GM18909 (cell line): ENCODE measurements around the gene MYOT.
"Not testable (repeated sequence)": the region's sequence is repeated elsewhere in the genome, so short reads cannot be mapped to it uniquely, and the experiment has no call there.

Experiments
- ATAC-seq: cut with Tn5 transposase; IDR thresholded peaks from one replicate; pipeline ENCODE4 v1.9.1; 2021; ENCODE audit warnings: mild to moderate bottlenecking; ENCODE audit not compliant: unreplicated experiment, poor library complexity

Gene MYOT

DNA sequence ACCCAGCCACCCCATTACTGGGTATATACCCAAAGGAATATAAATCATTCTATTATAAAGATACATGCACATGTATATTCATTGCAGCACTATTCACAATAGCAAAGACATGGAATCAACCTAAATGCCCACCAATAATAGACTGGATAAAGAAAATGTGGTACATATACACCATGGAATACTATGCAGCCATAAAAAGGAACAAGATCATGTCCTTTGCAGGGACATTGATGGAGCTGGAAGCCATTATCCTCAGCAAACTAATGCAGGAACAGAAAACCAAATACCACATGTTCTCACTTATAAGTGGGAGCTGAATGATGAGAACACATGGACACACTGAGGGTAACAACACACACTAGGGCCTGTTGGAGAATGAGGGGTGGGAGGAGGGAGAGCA, 14.5 kb upstream of the MYOT start:
- ATAC-seq: not testable (repeated sequence)

DNA sequence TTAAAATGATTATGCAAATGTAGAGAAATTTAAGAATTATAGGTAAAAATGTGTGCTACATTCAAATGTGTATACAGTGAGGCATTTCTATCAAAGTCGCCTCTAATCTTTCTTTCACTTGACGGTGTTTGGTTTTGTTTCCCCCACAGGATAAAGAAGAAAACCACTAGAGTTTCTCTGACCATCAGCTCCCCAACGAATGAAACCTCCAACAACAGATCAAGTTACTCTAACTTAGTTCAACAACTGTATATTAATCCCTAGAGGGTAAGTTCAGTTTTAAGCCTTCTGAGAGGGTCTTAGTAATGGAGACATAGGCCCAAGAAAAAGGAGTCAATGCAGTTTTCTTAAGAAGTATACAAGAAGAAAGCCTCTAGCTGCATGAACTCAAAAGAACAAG, 11.5 kb upstream of the MYOT start:
- ATAC-seq: peak; percentile 43

DNA sequence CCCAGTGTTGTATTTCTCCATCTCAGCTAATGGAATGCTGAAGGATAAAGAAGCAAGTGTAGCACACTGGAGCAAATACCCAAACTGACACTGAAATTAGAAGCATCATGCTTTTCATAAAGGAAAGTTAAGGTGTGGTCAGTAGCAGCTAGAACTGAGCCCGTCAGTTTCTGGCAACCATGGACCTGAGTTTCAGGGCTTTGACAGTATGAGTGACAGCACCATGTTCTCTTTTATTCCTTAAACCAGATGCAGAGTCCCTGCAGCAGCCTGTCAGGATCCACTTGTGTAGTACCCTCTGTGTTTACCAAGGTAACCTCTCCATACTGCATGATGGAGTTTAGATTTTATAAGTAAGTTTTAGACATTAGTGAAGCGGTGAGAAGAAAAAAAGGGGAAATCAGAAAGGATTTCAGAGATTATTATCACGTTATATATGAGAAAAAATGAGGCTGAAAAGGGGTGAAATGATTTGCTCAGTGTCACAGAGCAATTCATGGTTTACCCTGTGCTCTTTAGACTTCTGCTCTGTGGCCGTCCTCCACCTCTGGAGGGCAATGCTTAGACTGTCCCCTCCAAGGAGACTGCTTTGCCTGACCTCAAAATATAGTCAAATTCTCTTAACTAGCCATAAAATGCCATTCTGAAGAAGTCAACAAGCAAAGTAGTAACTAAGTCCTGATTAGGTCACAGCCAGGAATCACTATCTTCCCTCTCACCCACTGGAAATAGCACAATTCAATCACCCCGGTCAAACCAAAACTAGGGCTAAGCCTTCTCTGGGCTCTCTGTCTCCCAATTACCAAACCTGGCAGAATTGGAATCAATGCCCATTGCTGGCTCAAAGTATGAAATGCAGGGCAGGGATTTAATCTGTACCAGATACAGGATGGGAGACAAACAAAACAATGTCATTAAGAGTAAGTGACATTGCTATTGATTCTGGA, 10.5 kb upstream of the MYOT start:
- no peak for ATAC-seq

DNA sequence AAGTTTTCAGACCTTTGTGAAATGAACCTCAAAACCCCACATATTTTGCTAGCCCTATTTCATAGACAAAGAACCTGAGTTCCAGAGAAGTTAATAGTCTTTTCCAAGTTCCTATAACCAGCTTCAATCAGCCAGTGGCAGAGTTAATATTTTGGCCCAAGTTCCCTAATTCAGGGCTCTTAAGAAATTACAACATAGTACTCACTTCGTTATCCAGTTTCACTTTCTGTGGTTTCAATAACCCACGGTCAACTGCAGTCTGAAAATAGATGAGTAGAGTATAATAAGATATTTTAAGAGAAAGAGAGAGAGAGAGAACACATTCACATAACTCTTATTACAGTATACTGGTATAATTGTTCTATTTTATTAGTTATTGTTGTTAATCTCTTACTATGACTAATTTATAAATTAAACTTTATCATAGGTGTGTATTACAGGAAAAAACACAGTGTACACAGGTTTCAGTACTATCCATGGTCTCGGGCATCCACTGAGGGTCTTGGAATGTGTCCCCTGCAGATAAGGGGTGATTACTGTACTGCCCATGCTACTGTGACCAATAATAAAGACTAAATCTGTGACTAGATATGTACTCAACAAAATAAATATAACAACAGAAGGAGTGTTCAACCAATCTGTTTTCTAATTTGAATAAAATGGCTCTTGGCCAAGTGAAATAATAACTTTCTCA, 9.3 kb upstream of the MYOT start:
- peak; percentile 88 for ATAC-seq

DNA sequence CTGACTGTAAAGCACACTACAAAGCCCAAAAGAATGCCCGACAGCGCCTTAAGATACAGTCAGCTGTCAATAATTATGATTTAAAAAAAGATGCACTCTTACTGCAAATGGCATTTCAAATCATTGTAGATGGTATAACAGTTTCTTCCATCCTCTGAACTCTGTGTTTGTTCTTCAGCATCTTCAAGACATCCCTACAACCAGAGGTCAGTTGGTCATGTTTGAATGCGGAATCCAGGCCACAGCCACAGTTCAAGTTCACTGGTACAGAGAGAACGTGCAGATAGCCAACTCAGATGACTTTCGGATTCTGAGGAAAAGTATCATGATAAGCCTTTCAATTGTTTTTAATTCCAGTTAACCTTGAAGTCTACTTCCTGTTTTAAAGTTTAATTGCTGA, 8.7 kb upstream of the MYOT start:
- ATAC-seq: no peak

DNA sequence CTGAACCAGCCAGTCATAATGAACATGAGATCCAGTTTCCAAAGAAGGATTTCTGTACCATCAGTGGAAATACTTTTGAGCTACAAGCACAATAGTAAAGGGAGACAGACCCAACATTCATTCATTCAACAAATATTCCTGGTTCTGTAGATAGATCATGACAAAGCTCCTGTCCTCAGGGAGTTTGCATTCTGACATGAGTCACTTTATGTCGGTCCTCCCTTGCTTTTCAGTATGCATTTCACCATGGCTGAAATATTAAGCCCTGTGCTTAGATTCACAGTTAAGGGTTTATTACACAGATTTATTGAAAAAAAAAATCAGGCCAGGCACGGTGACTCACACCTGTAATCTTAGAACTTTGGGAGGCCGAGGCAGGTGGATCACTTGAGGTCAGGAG, 5.4 kb upstream of the MYOT start:
- no peak for ATAC-seq

DNA sequence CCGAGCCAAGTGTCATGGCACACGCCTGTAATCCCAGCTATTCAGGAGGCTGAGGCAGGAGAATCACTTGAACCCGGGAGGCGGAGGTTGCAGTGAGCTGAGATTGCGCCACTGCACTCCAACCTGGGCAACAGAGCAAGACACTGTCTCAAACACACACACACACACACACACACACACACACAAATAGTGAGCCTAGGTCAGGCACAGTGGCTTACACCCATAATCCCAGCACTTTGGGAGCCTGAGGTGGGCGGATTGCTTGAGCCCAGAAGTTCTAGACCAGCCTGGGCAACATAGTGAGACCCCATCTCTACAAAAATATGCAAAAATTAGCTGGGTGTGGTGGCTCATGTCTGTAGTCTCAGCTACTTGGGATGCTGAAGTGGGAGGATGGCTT, 4.0 kb upstream of the MYOT start:
- not testable (repeated sequence) for ATAC-seq

DNA sequence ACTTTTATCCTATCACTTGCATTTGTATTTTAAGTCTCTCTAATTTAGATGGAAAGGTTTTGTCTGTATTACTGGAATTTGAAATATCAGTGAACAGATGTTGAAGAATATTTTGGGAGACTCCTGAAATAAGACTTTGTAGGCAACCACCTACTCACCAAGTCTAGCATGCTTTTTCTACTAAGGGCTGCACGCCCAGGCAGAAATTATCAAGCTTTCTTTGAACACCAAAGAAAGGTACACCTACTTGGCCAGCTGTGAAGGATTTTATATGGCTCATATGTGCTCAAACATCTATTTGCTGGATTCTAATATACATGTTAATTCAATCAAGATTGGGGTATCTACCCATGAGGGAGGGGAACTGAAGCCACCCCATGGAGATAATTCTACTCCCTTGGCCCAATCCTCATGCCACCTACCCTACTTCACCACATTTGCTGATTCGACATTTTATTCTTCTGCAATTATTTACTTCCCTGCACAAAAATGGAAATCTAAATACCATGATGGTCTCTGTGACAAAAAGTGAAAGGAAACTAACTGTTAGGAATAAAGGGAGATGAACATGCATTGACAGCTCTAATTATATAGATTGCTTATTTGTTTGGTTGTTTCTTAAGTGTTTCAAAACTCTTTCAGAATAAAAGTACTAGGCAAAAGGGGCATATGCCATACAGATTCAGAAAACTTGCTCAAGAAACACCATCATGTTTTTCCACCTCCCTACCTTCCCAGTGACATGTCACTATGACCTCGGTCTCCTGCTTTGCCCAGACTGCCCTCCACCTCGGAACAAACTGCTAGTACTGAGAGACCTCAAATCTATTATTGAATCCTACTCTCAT, 895 bp upstream of the MYOT start:
- no peak for ATAC-seq

DNA sequence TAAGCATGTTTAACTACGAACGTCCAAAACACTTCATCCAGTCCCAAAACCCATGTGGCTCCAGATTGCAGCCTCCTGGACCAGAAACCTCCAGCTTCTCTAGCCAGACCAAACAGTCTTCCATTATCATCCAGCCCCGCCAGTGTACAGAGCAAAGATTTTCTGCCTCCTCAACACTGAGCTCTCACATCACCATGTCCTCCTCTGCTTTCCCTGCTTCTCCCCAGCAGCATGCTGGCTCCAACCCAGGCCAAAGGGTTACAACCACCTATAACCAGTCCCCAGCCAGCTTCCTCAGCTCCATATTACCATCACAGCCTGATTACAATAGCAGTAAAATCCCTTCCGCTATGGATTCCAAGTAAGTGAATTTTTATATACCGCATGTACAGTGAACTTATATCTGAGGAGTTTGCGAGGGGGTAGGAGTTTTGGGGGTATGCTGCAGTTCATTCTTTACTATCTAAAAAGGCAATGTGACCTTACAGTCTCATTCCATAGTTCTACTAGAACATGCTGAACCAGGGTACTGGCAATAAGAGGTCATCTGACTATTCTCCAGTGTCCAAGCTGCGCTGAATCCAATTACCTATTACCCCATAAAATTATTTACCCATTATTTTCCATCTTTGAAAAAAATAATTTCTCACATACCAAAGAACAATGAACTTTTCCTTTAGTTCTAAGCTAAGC, 3.1 kb downstream of the MYOT start:
- no peak for ATAC-seq

DNA sequence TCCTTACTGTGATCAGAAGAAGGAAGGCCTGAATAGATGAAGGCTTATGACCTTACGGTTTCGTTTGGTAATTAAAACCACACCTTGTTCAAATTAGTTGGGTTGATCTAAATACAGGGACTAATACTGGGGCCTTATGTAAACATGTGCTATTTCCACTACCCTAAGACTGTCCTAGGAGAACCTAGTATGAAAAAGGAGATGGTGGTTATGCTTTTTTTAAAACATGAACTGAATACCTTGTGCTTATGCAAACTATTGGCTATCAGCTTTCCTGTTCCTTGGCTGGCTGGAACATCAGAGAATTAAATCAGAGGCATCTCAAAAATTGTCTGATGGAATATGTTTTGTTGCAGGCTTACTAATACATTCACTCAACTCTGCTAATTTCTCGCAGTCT, 3.9 kb downstream of the MYOT start:
- ATAC-seq: no peak

DNA sequence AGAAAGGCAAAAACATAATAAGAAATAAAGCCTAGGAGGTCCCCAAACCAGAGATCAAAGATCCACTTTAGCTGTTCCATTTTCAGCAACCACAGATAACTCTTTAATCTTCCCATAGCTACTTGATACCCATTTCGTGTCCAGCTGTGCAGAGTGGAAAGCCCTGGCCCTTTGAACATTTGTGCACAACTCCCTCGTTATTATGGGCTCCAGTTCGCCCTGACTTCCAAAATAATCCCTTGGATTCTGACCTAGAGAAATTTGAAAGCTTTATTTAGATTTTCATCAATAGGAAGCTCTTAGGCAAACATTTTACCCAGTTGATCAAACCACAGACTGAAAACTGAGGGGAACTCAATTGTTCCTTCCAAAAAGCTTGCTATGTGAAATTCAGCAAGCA, 4.8 kb downstream of the MYOT start:
- no peak for ATAC-seq

DNA sequence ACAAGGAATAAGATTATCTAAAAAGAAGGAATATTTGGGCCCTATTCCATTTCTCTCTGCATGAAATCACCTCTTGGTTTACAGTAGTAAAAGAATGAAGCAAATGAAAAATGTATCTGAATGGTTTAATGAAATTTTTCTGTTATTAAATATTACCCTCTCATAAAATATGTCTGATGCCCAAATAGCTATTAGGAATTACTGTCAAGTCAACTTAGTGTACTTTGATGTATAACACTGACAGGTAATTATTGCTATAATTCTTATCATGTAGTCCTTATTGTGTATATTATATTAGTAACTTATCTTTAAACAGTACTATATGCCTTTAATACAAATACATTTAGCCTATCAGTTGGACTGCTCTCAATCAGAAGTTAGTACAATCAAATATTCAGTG, 8.4 kb downstream of the MYOT start:
- no peak for ATAC-seq

DNA sequence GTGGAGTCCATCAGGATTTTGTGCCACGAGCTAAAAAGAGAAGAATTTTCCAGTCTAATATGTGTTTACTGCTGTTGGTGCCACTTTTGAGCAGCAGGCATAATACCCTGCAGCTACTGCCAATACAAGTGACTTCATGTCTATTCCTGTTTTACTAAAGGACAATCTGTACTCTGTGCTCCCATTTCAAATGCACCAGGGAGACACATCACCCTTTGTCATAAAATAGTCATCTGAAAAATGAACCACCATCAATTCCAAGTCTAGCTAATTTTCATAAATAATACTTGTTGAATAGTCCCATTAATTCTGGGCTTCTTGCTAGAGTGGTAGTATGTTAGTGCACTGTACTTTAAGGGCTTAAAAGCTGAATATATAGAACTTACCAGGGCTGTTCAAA, 12.7 kb downstream of the MYOT start:
- no peak for ATAC-seq

DNA sequence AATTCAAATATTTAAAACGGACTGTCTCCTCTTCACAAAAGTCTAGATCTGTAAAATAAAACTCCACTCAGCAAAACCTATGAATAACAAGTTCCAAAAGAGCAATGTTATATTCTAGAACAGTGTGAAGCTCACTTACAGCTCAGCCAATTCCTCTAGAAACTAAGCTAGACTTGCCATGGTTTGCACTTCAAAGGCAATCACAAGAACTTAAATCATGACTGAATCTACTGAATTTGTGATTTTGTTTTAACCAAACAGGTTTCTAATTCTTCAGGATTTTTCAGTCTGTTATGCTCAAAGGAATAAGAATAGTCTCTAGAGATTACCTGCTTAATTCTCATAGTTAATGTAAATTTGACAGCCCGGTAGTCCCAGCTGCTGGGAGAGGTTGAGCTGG, 20.2 kb downstream of the MYOT start:
- ATAC-seq: no peak

DNA sequence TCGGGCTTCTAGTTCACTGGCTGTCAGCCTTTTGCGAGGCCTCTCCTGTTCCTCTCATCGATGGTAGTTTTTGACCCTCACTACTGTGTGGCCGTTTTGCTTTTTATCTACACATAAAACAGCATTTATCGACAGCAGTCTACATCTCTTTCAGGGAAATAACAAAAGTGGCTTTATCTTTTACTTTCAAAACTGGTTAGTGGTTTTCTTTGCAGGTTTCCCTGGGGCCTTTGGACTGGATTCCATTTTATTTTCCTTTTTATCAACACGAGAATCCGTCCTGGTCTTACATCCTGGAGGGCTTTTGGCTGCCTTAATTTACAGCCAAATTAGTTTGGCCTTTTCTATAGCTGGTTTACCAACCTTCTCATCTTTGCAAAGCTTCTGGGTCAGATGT, 20.8 kb downstream of the MYOT start:
- ATAC-seq: no peak

DNA sequence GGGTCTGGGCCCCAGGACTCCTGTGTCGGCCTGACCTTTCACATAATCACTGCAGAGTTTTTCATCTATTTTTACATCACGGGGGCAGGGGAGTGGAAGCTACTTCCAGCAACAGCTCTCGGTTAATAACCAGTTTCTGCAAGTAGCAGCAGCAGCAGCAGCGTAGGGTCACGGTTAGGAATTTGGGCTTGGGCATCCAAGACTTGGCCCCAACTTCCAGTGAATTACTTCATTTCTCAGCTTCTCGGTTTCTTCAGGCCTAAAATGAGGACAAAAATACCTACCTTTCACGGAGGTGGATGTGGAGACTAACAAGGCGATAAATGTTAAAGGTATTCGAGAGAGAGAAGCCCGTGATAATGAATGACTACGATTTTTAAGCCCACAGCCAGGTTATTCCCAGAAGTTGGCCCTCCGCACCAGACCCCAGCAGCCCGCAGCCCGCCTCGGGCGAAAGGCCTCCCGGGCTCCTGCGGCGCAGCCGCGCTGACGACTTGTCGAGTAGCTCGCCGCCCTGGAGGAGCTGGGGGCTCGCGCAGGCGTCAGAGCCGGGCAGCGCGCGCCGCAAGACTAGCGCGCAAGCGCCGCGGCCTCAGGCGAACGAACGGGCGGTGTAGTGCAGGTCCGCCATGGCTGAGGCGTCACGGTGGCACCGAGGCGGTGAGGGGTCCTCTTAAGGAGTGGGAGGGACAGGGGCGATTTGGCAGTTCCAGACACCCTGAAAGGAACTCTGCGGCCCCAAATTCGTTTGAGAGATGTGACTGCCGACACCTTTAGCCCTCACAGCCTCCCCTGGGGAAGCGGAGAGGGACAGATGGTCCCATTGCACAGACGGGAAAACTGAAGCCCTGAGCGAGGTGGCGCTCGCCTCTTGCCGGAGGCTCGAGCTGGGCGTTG, 21.5 kb downstream of the MYOT start, which contains the start of gene PKD2L2:
Gene PKD2L2 (plus strand): TSS at position 595 of the 897 bp plus-strand sequence. CDS start 35 bp downstream, at position 630.
- ATAC-seq: peak; percentile 93

DNA sequence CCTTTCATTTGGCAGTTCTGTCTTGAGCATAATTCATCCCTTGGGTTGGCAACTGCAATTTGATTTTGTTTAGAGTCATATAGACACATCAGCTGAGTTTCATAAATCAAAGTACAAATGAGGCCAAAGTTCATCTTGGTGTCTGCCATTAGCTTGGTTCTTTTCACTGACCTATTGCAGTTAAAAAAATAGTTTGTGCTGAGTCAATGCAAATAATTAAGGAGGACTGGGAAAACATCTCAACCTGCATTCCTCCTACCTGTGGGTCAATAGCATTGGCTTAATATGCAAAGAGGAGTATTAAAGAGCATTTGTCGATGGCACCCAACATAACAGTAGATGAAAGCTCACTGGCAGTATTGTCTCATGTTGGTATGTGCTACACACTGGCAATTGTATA, 23.2 kb downstream of the MYOT start:
- ATAC-seq: no peak

DNA sequence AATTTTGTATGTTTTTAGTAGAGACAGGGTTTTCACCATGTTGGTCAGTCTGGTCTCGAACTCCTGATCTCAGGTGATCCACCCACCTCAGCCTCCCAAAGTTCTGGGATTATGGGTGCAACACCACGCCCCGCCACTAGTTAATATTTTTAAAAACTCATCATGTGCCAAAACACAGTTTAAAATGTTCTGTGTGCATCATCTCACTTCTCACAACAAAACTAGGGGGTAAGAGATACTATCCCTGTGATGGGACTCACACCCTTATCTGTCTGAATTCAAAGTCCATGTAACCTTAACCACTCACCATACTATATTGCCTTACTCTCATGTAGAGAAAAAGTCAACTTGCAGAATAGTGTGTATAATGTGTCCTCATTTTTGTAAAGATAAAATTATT, 24.2 kb downstream of the MYOT start:
- ATAC-seq: no peak

DNA sequence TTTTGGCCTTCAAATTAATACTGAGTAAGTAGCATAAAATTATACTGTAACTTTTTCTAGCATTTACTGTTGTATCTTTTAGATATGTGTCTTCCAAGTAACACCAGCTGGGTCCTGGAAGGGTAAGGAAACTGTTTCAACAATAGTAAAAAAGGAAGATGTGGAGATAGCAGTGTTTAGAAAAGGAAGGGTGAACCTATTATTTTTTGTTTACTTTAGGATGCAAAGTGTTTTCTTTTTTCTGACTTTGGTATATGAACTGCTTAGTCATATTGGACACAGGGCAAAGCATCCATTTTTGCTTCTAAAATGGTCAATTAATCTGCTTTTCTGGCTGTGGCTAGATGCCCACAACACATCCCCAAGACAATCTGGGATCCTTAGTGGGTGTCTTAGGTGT, 26.9 kb downstream of the MYOT start:
- no peak for ATAC-seq
